H1 (cell line): ENCODE results near the gene STYK1. TPM values are rescaled to one million over a fixed set of nuclear protein-coding genes. Genes with fewer than 3 reads are reported as not detected.

ENCODE experiments used
- CTCF ChIA-PET: fragments of 300-600 bp; sonication (Branson Sonifier 250); formaldehyde crosslinking; loops from one replicate; lab custom pipeline; 2021; ENCODE audit not compliant: partially characterized antibody; lab: Charles Lee
- POLR2A ChIA-PET: fragments of 300-600 bp; sonication (Branson Sonifier 250); formaldehyde crosslinking; loops from one replicate; lab custom pipeline; 2021; ENCODE audit warnings: inconsistent platforms; ENCODE audit not compliant: partially characterized antibody; lab: Charles Lee
- DNase-seq, 2 experiments: peaks; one replicate each; pipeline versions ENCODE4 v3.0.0 to v3.0.0-alpha.2; 2010 to 2022; ENCODE audit warnings: low spot score in 2 of 2, low read depth in 1 of 2, mixed read lengths in 1 of 2
- FAIRE-seq: peaks from 2 replicates; lab custom pipeline; 2011; peaks lifted over from hg19 to GRCh38; lab: Jason Lieb, UNC
- H2AFZ ChIP-seq: 2 replicates; pipeline ENCODE4 v1.8.1; 2012; ENCODE audit warnings: low read length, inconsistent platforms
- H2AK5ac ChIP-seq: 2 replicates; pipeline ENCODE4 v1.6.1; 2013; ENCODE audit warnings: low read depth, low read length
- H2BK120ac ChIP-seq: replicated peaks from 2 replicates; pipeline ENCODE3; 2013; ENCODE audit warnings: low read depth, low read length, inconsistent platforms
- H2BK12ac ChIP-seq: 2 replicates; pipeline ENCODE4 v1.6.1; 2013; ENCODE audit warnings: low read depth, low read length
- H2BK15ac ChIP-seq: 2 replicates; pipeline ENCODE4 v1.6.1; 2013; ENCODE audit warnings: low read length
- H2BK20ac ChIP-seq: 2 replicates; pipeline ENCODE4 v1.6.1; 2013; ENCODE audit warnings: low read length
- H2BK5ac ChIP-seq: 2 replicates; pipeline ENCODE4 v1.6.1; 2013; ENCODE audit warnings: low read depth, low read length
- H3K14ac ChIP-seq: 2 replicates; pipeline ENCODE4 v1.6.1; 2013; ENCODE audit warnings: inconsistent platforms; ENCODE audit not compliant: insufficient read length
- H3K18ac ChIP-seq: 2 replicates; pipeline ENCODE4 v1.6.1; 2013; ENCODE audit warnings: low read length; ENCODE audit errors: extremely low read depth
- H3K23ac ChIP-seq: 2 replicates; pipeline ENCODE4 v1.6.1; 2013; ENCODE audit warnings: inconsistent platforms; ENCODE audit not compliant: insufficient read length
- H3K23me2 ChIP-seq: 2 replicates; pipeline ENCODE4 v1.6.1; 2013; ENCODE audit warnings: low read depth, low read length
- H3K27ac ChIP-seq: 2 replicates; pipeline ENCODE4 v1.6.1; 2011; ENCODE audit warnings: low read depth, low read length, inconsistent platforms
- H3K27me3 ChIP-seq, 4 experiments: replicated peaks in 1 of 4; 1 replicate in 1 of 4; 2 replicates in 3 of 4; pipeline versions ENCODE4 v1.6.1 to v1.8.1; 2011 to 2013; ENCODE audit warnings: low read length in 3 of 4, mild to moderate bottlenecking in 3 of 4, inconsistent platforms in 2 of 4, mixed read lengths in 2 of 4, moderate library complexity in 1 of 4; ENCODE audit not compliant: control insufficient read depth in 3 of 4, insufficient read depth in 3 of 4; ENCODE audit errors: extremely low read depth in 1 of 4
- H3K36me3 ChIP-seq, 4 experiments: 2 replicates each; pipeline versions ENCODE4 v1.6.1 to v1.8.1; 2011 to 2013; ENCODE audit warnings: mild to moderate bottlenecking in 4 of 4, low read length in 3 of 4, moderate library complexity in 2 of 4, control low read depth in 1 of 4, inconsistent platforms in 1 of 4; ENCODE audit not compliant: insufficient read depth in 4 of 4, control insufficient read depth in 2 of 4
- H3K4ac ChIP-seq: replicated peaks from 2 replicates; pipeline ENCODE3; 2013; ENCODE audit warnings: low read length, low read depth, mixed read lengths, inconsistent platforms; ENCODE audit not compliant: insufficient read length
- H3K4me1 ChIP-seq, 4 experiments: replicated peaks in 1 of 4; 1 replicate in 1 of 4; 2 replicates in 3 of 4; pipeline versions ENCODE4 v1.6.1 to v1.8.1; 2011 to 2013; ENCODE audit warnings: low read length in 3 of 4, inconsistent platforms in 2 of 4, mixed read lengths in 1 of 4; ENCODE audit not compliant: insufficient read depth in 4 of 4, control insufficient read depth in 3 of 4
- H3K4me2 ChIP-seq, 2 experiments: 2 replicates each; pipeline versions ENCODE4 v1.6.1 to v1.8.1; 2011 to 2013; ENCODE audit warnings: low read depth in 2 of 2, low read length in 2 of 2, control low read depth in 1 of 2, inconsistent platforms in 1 of 2, mild to moderate bottlenecking in 1 of 2; ENCODE audit not compliant: insufficient read depth in 1 of 2
- H3K4me3 ChIP-seq, 4 experiments: fragments of 200-600, 300-600 bp in 1 of 4; sonication (generic), shearing (Covaris generic), sonication (Bioruptor Twin) in 1 of 4; 2 replicates each; pipeline versions ENCODE4 v1.5.1 to v1.8.1; 2011 to 2016; ENCODE audit warnings: low read length in 4 of 4, low read depth in 3 of 4, control low read depth in 2 of 4, inconsistent platforms in 2 of 4, mild to moderate bottlenecking in 2 of 4, mixed read lengths in 1 of 4, moderate library complexity in 1 of 4; ENCODE audit not compliant: insufficient read depth in 2 of 4; ENCODE audit errors: extremely low read depth in 1 of 4
- H3K56ac ChIP-seq: replicated peaks from 2 replicates; pipeline ENCODE3; 2013; ENCODE audit warnings: low read depth, mild to moderate bottlenecking, mixed read lengths, low read length, inconsistent platforms; ENCODE audit not compliant: insufficient read length
- H3K79me1 ChIP-seq: 2 replicates; pipeline ENCODE4 v1.6.1; 2013; ENCODE audit warnings: low read depth, low read length, control low read depth
- H3K79me2 ChIP-seq, 2 experiments: 2 replicates each; pipeline versions ENCODE4 v1.6.1 to v1.8.1; 2012 to 2013; ENCODE audit warnings: low read length in 2 of 2, mild to moderate bottlenecking in 2 of 2, inconsistent platforms in 1 of 2; ENCODE audit not compliant: insufficient read depth in 2 of 2, control insufficient read depth in 1 of 2
- H3K9ac ChIP-seq, 4 experiments: replicated peaks in 1 of 4; 1 replicate in 1 of 4; 2 replicates in 3 of 4; pipeline versions ENCODE4 v1.6.1 to v1.8.1; 2011 to 2013; ENCODE audit warnings: low read depth in 3 of 4, low read length in 3 of 4, control low read depth in 2 of 4, mild to moderate bottlenecking in 2 of 4, moderate library complexity in 2 of 4, inconsistent platforms in 1 of 4; ENCODE audit errors: extremely low read depth in 1 of 4
- H3K9me3 ChIP-seq, 2 experiments: 2 replicates each; pipeline versions ENCODE4 v1.6.1 to v1.8.1; 2012 to 2013; ENCODE audit warnings: mild to moderate bottlenecking in 2 of 2, moderate library complexity in 2 of 2, control low read depth in 1 of 2, inconsistent platforms in 1 of 2, low read depth in 1 of 2, low read length in 1 of 2, mixed read lengths in 1 of 2; ENCODE audit not compliant: insufficient read depth in 2 of 2
- H4K20me1 ChIP-seq, 2 experiments: replicated peaks in 1 of 2; 2 replicates each; pipeline versions ENCODE3 to v1.8.1; 2011 to 2013; ENCODE audit warnings: inconsistent platforms in 2 of 2, low read length in 2 of 2, mild to moderate bottlenecking in 1 of 2; ENCODE audit not compliant: insufficient read depth in 2 of 2, control insufficient read depth in 1 of 2
- H4K5ac ChIP-seq: 2 replicates; pipeline ENCODE4 v1.6.1; 2013; ENCODE audit warnings: low read length, low read depth, mixed read lengths, inconsistent platforms; ENCODE audit not compliant: insufficient read length
- H4K8ac ChIP-seq: 2 replicates; pipeline ENCODE4 v1.8.0; 2013; ENCODE audit warnings: mild to moderate bottlenecking, moderate library complexity, low read length, inconsistent platforms; ENCODE audit not compliant: insufficient read depth; ENCODE audit errors: extremely low read depth
- H4K91ac ChIP-seq: replicated peaks from 2 replicates; pipeline ENCODE3; 2013; ENCODE audit warnings: low read length, mixed read lengths, inconsistent platforms; ENCODE audit not compliant: insufficient read length
- GABPA ChIP-seq: IDR thresholded peaks from 2 replicates; pipeline ENCODE4 v1.6.1; 2011; ENCODE audit warnings: mild to moderate bottlenecking, low read length, moderate library complexity, borderline replicate concordance; ENCODE audit not compliant: insufficient read depth
- GTF2F1 ChIP-seq: IDR thresholded peaks from 2 replicates; pipeline ENCODE4 v1.6.1; 2012; ENCODE audit warnings: low read depth, low read length, improper control_type of control experiment, borderline replicate concordance
- POLR2AphosphoS5 ChIP-seq: IDR thresholded peaks from 2 replicates; pipeline ENCODE4 v1.6.1; 2011; ENCODE audit warnings: low read depth, low read length
- SP2 ChIP-seq: IDR thresholded peaks from 2 replicates; pipeline ENCODE4 v1.6.1; 2012; ENCODE audit warnings: mild to moderate bottlenecking, low read length, inconsistent platforms
- YY1 ChIP-seq: IDR thresholded peaks from 2 replicates; pipeline ENCODE4 v1.6.1; 2011; ENCODE audit warnings: low read depth, mild to moderate bottlenecking, low read length
- WGBS, 2 experiments: shearing (Covaris generic) in 1 of 2; methylation state at CpG; one replicate each; pipeline versions ENCODE4 v1.1.6 to v1.1.7; 2013 to 2015; ENCODE audit warnings: low lambda C conversion rate in 2 of 2, mixed read lengths in 2 of 2, inconsistent platforms in 1 of 2, low coverage in 1 of 2, missing lambda C conversion rate in 1 of 2; ENCODE audit not compliant: insufficient replicate concordance in 2 of 2, insufficient coverage in 1 of 2, insufficient read length in 1 of 2; ENCODE audit errors: extremely low coverage in 1 of 2, missing lambda C conversion rate in 1 of 2; 5-methylcytosine and 5-hydroxymethylcytosine counted together
- polyA plus RNA-seq, 7 experiments: library from polyadenylated mRNA; depleted of rRNA in 3 of 7; stranded (reverse) in 5 of 7; unstranded in 2 of 7; fragments of >200 nt in 5 of 7; fragments of 200-250 nt in 2 of 7; gene quantifications; 1 replicate in 5 of 7; 2 replicates in 1 of 7; 4 replicates in 1 of 7; pipeline versions ENCODE4 v1.2.1 to v1.2.3, GENCODE V29; 2011 to 2013; ENCODE audit warnings: missing spikeins in 2 of 7, mixed read lengths in 2 of 7
- total RNA-seq: library from RNA; stranded (reverse); fragmentation: NEBNext Ultra II Directional; extraction: Animal tissue kit (Norgen Biotek cat#: 25700); gene quantifications from 2 replicates; pipeline ENCODE4 v1.2.1, GENCODE V29; 2021
- TF ChIP-seq, protein P1 (sequence below), 3 experiments: IDR thresholded peaks; 1 replicate in 2 of 3; 2 replicates in 1 of 3; pipeline versions ENCODE4 v1.5.1 to v1.6.1; 2011; ENCODE audit warnings: low read length in 3 of 3, mild to moderate bottlenecking in 3 of 3, inconsistent platforms in 2 of 3, low read depth in 1 of 3, moderate library complexity in 1 of 3; ENCODE audit not compliant: insufficient read depth in 1 of 3; ENCODE audit errors: control extremely low read depth in 1 of 3

The STYK1 gene
- total and polyA plus RNA-seq, 2 of the 8 experiments (the other 6 are each of a cell fraction or from before 2014, with no cell fraction given): 0.38 to 1.1 TPM

GRCh38 chr12:10615532-10615931 lies 58.3 kb downstream of the STYK1 start:
- no peaks in the 10 kb centered on the region for H3K79me1 ChIP-seq
- TF ChIP-seq POLR2AphosphoS5 (no peak), GTF2F1 (no peak), YY1 (peak; percentile 46; the same call in 1 of the 2 replicates), SP2 (no peak), GABPA (no peak)
- TF ChIP-seq, protein P1, sequence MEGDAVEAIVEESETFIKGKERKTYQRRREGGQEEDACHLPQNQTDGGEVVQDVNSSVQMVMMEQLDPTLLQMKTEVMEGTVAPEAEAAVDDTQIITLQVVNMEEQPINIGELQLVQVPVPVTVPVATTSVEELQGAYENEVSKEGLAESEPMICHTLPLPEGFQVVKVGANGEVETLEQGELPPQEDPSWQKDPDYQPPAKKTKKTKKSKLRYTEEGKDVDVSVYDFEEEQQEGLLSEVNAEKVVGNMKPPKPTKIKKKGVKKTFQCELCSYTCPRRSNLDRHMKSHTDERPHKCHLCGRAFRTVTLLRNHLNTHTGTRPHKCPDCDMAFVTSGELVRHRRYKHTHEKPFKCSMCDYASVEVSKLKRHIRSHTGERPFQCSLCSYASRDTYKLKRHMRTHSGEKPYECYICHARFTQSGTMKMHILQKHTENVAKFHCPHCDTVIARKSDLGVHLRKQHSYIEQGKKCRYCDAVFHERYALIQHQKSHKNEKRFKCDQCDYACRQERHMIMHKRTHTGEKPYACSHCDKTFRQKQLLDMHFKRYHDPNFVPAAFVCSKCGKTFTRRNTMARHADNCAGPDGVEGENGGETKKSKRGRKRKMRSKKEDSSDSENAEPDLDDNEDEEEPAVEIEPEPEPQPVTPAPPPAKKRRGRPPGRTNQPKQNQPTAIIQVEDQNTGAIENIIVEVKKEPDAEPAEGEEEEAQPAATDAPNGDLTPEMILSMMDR (IDR thresholded peaks at IDR 0.05; ENCODE audit: control extremely low read depth in 1 of 3, insufficient read depth in 1 of 3, low read depth in 1 of 3, low read length in 3 of 3): peak in 1 of 3 experiments; percentile 7; a peak in 1 of 4 replicates
- H2AFZ ChIP-seq: 0 out of 2 replicates have a peak overlapping the region, but pooled peaks have one; percentile 25
- peaks cover 0 to 3% (median 0%) of the 10 kb centered on the region in 4 experiments; a peak in 2 of 7 replicates for H3K4me1 ChIP-seq
- peaks cover 3% of the 10 kb centered on the region for H3K23me2 ChIP-seq
- H3K18ac ChIP-seq: no peak overlapping the region
- H3K23ac ChIP-seq: no peak overlapping the region
- CTCF ChIA-PET: interaction anchor here (2.3 kb wide), 1 partner anchor 15 kb away, joined by 5 read pairs; no protein-coding TSS in a partner anchor
- H2BK5ac ChIP-seq: no peak overlapping the region
- no peak overlapping the region for H3K9ac ChIP-seq
- H4K8ac ChIP-seq: no peak overlapping the region
- no peak overlapping the region for H2BK20ac ChIP-seq
- H3K79me2 ChIP-seq: peaks cover 3 to 27% of the 10 kb centered on the region in 2 experiments; a peak in 3 of 4 replicates
- H3K14ac ChIP-seq: no peak overlapping the region
- H2BK120ac ChIP-seq: no peak overlapping the region
- no peak overlapping the region for H2BK12ac ChIP-seq
- no peak overlapping the region for H3K4me3 ChIP-seq
- H4K5ac ChIP-seq: no peak overlapping the region
- H3K9me3 ChIP-seq: no peaks in the 10 kb centered on the region
- POLR2A ChIA-PET: no interaction called here
- H3K27ac ChIP-seq: no peak overlapping the region
- no peaks in the 10 kb centered on the region for H3K27me3 ChIP-seq
- 84% methylated on average over 4 of the region's 4 CpGs; no CpG with 5 or more reads in 1 of the 2 experiments for WGBS, 2 experiments
- no peak overlapping the region for H2BK15ac ChIP-seq
- no peak overlapping the region for H3K56ac ChIP-seq
- no peak overlapping the region for H4K91ac ChIP-seq
- H3K36me3 ChIP-seq: peaks cover 0 to 14% (median 0%) of the 10 kb centered on the region in 4 experiments; a peak in 1 of 8 replicates
- H2AK5ac ChIP-seq: no peak overlapping the region
- FAIRE-seq (no peak), DNase-seq (no peak)
- no peak overlapping the region for H3K4ac ChIP-seq
- H3K4me2 ChIP-seq: no peak overlapping the region
- no peaks in the 10 kb centered on the region for H4K20me1 ChIP-seq
